GM12878 (cell line): ENCODE measurements around the gene OR8B2. TPM values are rescaled to one million over a fixed set of nuclear protein-coding genes. Genes with fewer than 3 reads are reported as not detected.

ENCODE experiments used
- ATAC-seq: fragments of 200-7000 bp; cut with Tn5 transposase; 3 replicates; pipeline ENCODE4 v1.9.1; 2020; ENCODE audit warnings: mild to moderate bottlenecking, moderate library complexity
- BruUV-seq: library from RNA; stranded (reverse); fragments of 400-500 nt; replicated peaks from 2 replicates; lab custom pipeline; 2021; lab: Mats Ljungman, UMichigan
- CTCF ChIA-PET: fragments of 300-600 bp; sonication (Branson Sonifier 250); formaldehyde crosslinking; extraction: SDS; loops from one replicate; lab custom pipeline; 2021; ENCODE audit warnings: inconsistent platforms; lab: Yijun Ruan, JAX
- POLR2A ChIA-PET: fragments of 350-600 bp; formaldehyde crosslinking; extraction: SDS; loops from one replicate; lab custom pipeline; 2021; ENCODE audit warnings: inconsistent platforms; lab: Charles Lee
- RAD21 ChIA-PET: fragments of 300-600 bp; sonication (Branson Sonifier 250); formaldehyde crosslinking; loops from one replicate; lab custom pipeline; 2023; ENCODE audit warnings: antibody characterized with exemption; ENCODE audit not compliant: unreplicated experiment; lab: Charles Lee
- SMC1A ChIA-PET: fragments of 300-600 bp; sonication (Branson Sonifier 250); formaldehyde crosslinking; loops from one replicate; lab custom pipeline; 2023; ENCODE audit not compliant: unreplicated experiment, uncharacterized antibody; lab: Charles Lee
- DNase-seq: peaks from one replicate; pipeline ENCODE4 v3.0.0-alpha.2; 2011; ENCODE audit warnings: low read depth, low spot score
- FAIRE-seq: peaks from 3 replicates; lab custom pipeline; 2011; peaks lifted over from hg19 to GRCh38; lab: Jason Lieb, UNC
- H2AFZ ChIP-seq: 2 replicates; pipeline ENCODE4 v1.6.0; 2011; ENCODE audit warnings: low read depth, low read length, control low read depth; ENCODE audit not compliant: control insufficient read depth
- H3K27ac ChIP-seq: 2 replicates; pipeline ENCODE4 v1.5.1; 2011; ENCODE audit warnings: control low read depth; ENCODE audit not compliant: control insufficient read depth, insufficient read depth
- H3K27me3 ChIP-seq, 2 experiments: replicated peaks in 1 of 2; 2 replicates each; pipeline versions ENCODE4 v1.6.0 to v1.6.1; 2011; ENCODE audit warnings: low read length in 1 of 2; ENCODE audit not compliant: control insufficient read depth in 2 of 2, insufficient read depth in 2 of 2
- H3K36me3 ChIP-seq, 2 experiments: 2 replicates each; pipeline ENCODE4 v1.5.1; 2011; ENCODE audit warnings: low read length in 1 of 2; ENCODE audit not compliant: control insufficient read depth in 2 of 2, insufficient read depth in 2 of 2
- H3K4me1 ChIP-seq: 2 replicates; pipeline ENCODE4 v1.6.1; 2011; ENCODE audit warnings: mild to moderate bottlenecking, low read length, moderate library complexity, mixed read lengths; ENCODE audit not compliant: control insufficient read depth, insufficient read depth
- H3K4me2 ChIP-seq: 2 replicates; pipeline ENCODE4 v1.6.0; 2011; ENCODE audit warnings: control low read depth; ENCODE audit not compliant: control insufficient read depth, insufficient read depth
- H3K4me3 ChIP-seq: fragments of 200-600 bp; sonication (generic); 2 replicates; pipeline ENCODE4 v1.5.1; 2016
- H3K79me2 ChIP-seq: 2 replicates; pipeline ENCODE4 v1.6.0; 2011; ENCODE audit warnings: low read length; ENCODE audit not compliant: control insufficient read depth, insufficient read depth
- H3K9ac ChIP-seq: 2 replicates; pipeline ENCODE4 v1.8.0; 2011; ENCODE audit warnings: low read length, control low read depth, mixed read lengths; ENCODE audit not compliant: control insufficient read depth, insufficient read depth
- H3K9me3 ChIP-seq: replicated peaks from 3 replicates; pipeline ENCODE4 v1.5.1; 2011; ENCODE audit warnings: mild to moderate bottlenecking, low read length; ENCODE audit not compliant: control insufficient read depth, insufficient read depth
- H4K20me1 ChIP-seq: 2 replicates; pipeline ENCODE4 v1.6.0; 2011; ENCODE audit not compliant: control insufficient read depth, insufficient read depth
- CBX5 ChIP-seq: sonication (generic); IDR thresholded peaks from 2 replicates; pipeline ENCODE4 v1.6.1; 2016; ENCODE audit warnings: low read depth, moderate library complexity, mild to moderate bottlenecking, inconsistent platforms
- DPF2 ChIP-seq: fragments of 450-650 bp; IDR thresholded peaks from 2 replicates; pipeline ENCODE4 v1.6.1; 2017; ENCODE audit warnings: mild to moderate bottlenecking
- ELK1 ChIP-seq: IDR thresholded peaks from 2 replicates; pipeline ENCODE4 v1.6.1; 2012; ENCODE audit warnings: low read depth, low read length, improper control_type of control experiment
- ESRRA ChIP-seq: IDR thresholded peaks from 2 replicates; pipeline ENCODE4 v1.6.1; 2012; ENCODE audit warnings: mild to moderate bottlenecking, low read length, improper control_type of control experiment
- JUNB ChIP-seq: IDR thresholded peaks from 2 replicates; pipeline ENCODE4 v1.6.1; 2016; ENCODE audit warnings: antibody characterized with exemption, mild to moderate bottlenecking
- MYC ChIP-seq: IDR thresholded peaks from 2 replicates; pipeline ENCODE4 v1.6.1; 2011; ENCODE audit warnings: mild to moderate bottlenecking, low read length, moderate library complexity, inconsistent platforms; ENCODE audit not compliant: insufficient read depth, insufficient replicate concordance, insufficient read length, severe bottlenecking
- PAX8 ChIP-seq: fragments of 450-650 bp; IDR thresholded peaks from 2 replicates; pipeline ENCODE4 v1.6.1; 2017; ENCODE audit warnings: mild to moderate bottlenecking, moderate library complexity
- RAD21 ChIP-seq: IDR thresholded peaks from 2 replicates; pipeline ENCODE4 v1.6.1; 2011; ENCODE audit warnings: mild to moderate bottlenecking, low read depth, low read length, moderate library complexity; ENCODE audit not compliant: insufficient read depth
- RELA ChIP-seq: fragments of 450-650 bp; IDR thresholded peaks from 2 replicates; pipeline ENCODE4 v1.8.0; 2014; ENCODE audit warnings: borderline replicate concordance; ENCODE audit not compliant: partially characterized antibody
- REST ChIP-seq: IDR thresholded peaks from 2 replicates; pipeline ENCODE4 v1.6.1; 2012; ENCODE audit warnings: mild to moderate bottlenecking, low read depth, low read length
- SMC3 ChIP-seq: IDR thresholded peaks from 2 replicates; pipeline ENCODE4 v1.6.1; 2011; ENCODE audit warnings: low read length, improper control_type of control experiment, borderline replicate concordance
- TBL1XR1 ChIP-seq: IDR thresholded peaks from 2 replicates; pipeline ENCODE4 v1.6.1; 2012; ENCODE audit warnings: low read depth, low read length, improper control_type of control experiment
- YY1 ChIP-seq: IDR thresholded peaks from 2 replicates; pipeline ENCODE4 v1.6.1; 2011; ENCODE audit warnings: low read depth, mild to moderate bottlenecking, low read length
- WGBS: methylation state at CpG from one replicate; pipeline ENCODE4 v1.1.6; 2016; ENCODE audit warnings: low lambda C conversion rate; ENCODE audit not compliant: insufficient replicate concordance, insufficient coverage; ENCODE audit errors: missing lambda C conversion rate; 5-methylcytosine and 5-hydroxymethylcytosine counted together
- in situ Hi-C: fragments of 300-500 bp; cut with MboI; formaldehyde crosslinking; loops from 9 replicates; pipeline ENCODE4 v1.14.3; 2018; ENCODE audit warnings: mixed read lengths
- intact Hi-C: fragments of 100-400 bp; cut with micrococcal nuclease; formaldehyde crosslinking; loops from one replicate; pipeline ENCODE4 v1.14.2; 2022; ENCODE audit not compliant: unreplicated experiment
- polyA plus RNA-seq, 11 experiments: library from polyadenylated mRNA; depleted of rRNA in 4 of 11; unstranded in 6 of 11; stranded (reverse) in 5 of 11; fragments of >200 nt; fragmentation: Nextera tagmentation in 4 of 11; fragmentation: Illumina TruSeq in 1 of 11; extraction: Ambion mirVana in 4 of 11; extraction: Trizol in 1 of 11; gene quantifications; 1 replicate in 1 of 11; 2 replicates in 10 of 11; pipeline versions ENCODE4 v1.2.1 to v1.2.3, GENCODE V29; 2011 to 2016; ENCODE audit warnings: inconsistent platforms in 2 of 11, missing spikeins in 2 of 11, low read depth in 1 of 11
- total RNA-seq, 4 experiments: library from RNA; depleted of rRNA in 3 of 4; stranded (reverse); fragments of >200 nt in 3 of 4; fragmentation: Illumina TruSeq in 1 of 4; extraction: Trizol in 1 of 4; gene quantifications; 2 replicates each; pipeline versions ENCODE4 v1.2.1 to v1.2.3, GENCODE V29; 2013 to 2021
- TF ChIP-seq, protein P1 (sequence below), 3 experiments: IDR thresholded peaks in 2 of 3; conservative IDR thresholded peaks in 1 of 3; 2 replicates each; pipeline ENCODE4 v1.5.1; 2011; ENCODE audit warnings: low read depth in 3 of 3, low read length in 3 of 3, mild to moderate bottlenecking in 3 of 3, control low read depth in 2 of 3, moderate library complexity in 2 of 3, inconsistent platforms in 1 of 3, mixed read lengths in 1 of 3; ENCODE audit not compliant: control insufficient read depth in 2 of 3, insufficient read depth in 1 of 3; ENCODE audit errors: extremely low read depth in 1 of 3

Gene OR8B2
- total and polyA plus RNA-seq, 10 of the 15 experiments (the other 5 are each of a cell fraction or from before 2014, with no cell fraction given): not detected

DNA sequence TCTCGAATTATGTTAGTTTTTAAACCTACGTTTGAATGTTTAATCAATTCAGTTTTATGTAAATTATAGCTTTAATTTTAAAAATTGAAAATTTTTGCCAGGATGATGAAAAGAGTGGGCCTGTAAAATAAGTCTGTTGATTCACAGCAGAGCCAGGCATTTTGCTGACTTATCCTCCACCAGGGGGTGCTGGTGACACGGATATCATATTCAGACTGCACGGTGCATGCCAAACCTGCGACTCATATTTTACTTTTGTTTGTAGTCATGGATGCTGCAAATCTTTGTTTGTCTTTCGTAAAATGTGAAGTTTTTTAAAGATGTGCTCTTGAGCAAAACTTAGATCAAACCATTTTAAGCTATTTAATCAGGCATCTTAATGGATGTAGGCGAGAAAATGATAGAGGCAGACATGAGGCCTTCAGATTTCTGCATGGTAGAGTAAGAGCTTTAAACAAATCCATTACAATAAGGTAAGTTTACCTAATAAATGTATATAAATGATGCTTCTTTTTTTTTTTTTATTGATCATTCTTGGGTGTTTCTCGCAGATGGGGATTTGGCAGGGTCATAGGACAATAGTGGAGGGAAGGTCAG lies 18.1 kb upstream of the OR8B2 start:
- Histone ChIP-seq H3K9ac (no peak overlapping the region), H3K27me3 (0 out of 4 replicates have a peak, but pooled peaks cover 0 to 2% of the 10 kb centered on the region in 2 experiments), H3K79me2 (no peaks in the 10 kb centered on the region), H3K4me3 (no peak overlapping the region), H3K36me3 (no peaks in the 10 kb centered on the region), H3K4me2 (no peak overlapping the region), H3K9me3 (no peaks in the 10 kb centered on the region), H4K20me1 (no peaks in the 10 kb centered on the region), H3K27ac (no peak overlapping the region), H3K4me1 (no peaks in the 10 kb centered on the region), H2AFZ (no peak overlapping the region)
- WGBS: 21% methylated on average over 8 of the region's 8 CpGs
- ChIA-PET RAD21 (interaction anchor here (0.6 kb wide), 1 partner anchor 627 kb away, joined by 3 read pairs; no protein-coding TSS in a partner anchor), SMC1A (interaction anchor here (1.1 to 1.6 kb wide), 6 partner anchors 27 to 446 kb away, joined by 3 to 6 read pairs (median 3); no protein-coding TSS in a partner anchor), POLR2A (no interaction called here), CTCF (interaction anchor here (0.7 to 2.4 kb wide), 26 partner anchors 9 to 598 kb away, joined by 3 to 18 read pairs (median 4); partner anchors contain the start of genes OR8B4 and TBRG1)
- ATAC-seq: peak; percentile 96
- intact Hi-C loops: loop anchor here (1.0 to 5.0 kb wide), 2 partner anchors 331 to 465 kb away; partner anchors contain the start of gene ROBO3
- DNase-seq: no peak
- no TSS peak for BruUV-seq
- peak; percentile 71 for FAIRE-seq
- in situ Hi-C loops: loop anchor here (25.0 kb wide), 1 partner anchor 435 kb away; no protein-coding TSS in a partner anchor
- no peak for TF ChIP-seq PAX8
- TF ChIP-seq YY1: 0 out of 2 replicates have a peak, but pooled peaks have one; percentile 33
- TF ChIP-seq CBX5: no peak
- no peak for TF ChIP-seq ELK1
- TF ChIP-seq ESRRA: no peak
- TF ChIP-seq RELA: no peak
- TF ChIP-seq, protein P1, sequence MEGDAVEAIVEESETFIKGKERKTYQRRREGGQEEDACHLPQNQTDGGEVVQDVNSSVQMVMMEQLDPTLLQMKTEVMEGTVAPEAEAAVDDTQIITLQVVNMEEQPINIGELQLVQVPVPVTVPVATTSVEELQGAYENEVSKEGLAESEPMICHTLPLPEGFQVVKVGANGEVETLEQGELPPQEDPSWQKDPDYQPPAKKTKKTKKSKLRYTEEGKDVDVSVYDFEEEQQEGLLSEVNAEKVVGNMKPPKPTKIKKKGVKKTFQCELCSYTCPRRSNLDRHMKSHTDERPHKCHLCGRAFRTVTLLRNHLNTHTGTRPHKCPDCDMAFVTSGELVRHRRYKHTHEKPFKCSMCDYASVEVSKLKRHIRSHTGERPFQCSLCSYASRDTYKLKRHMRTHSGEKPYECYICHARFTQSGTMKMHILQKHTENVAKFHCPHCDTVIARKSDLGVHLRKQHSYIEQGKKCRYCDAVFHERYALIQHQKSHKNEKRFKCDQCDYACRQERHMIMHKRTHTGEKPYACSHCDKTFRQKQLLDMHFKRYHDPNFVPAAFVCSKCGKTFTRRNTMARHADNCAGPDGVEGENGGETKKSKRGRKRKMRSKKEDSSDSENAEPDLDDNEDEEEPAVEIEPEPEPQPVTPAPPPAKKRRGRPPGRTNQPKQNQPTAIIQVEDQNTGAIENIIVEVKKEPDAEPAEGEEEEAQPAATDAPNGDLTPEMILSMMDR (IDR thresholded peaks at IDR 0.05 in 2 of 3, conservative IDR thresholded peaks at IDR 0.05 in 1 of 3; ENCODE audit: control insufficient read depth in 2 of 3, extremely low read depth in 1 of 3, insufficient read depth in 1 of 3, low read depth in 3 of 3, low read length in 3 of 3): peak; percentile 72 to 85 (median 77)
- TF ChIP-seq DPF2: no peak
- peak; percentile 13; the same call in 1 of the 2 replicates for TF ChIP-seq JUNB
- TF ChIP-seq TBL1XR1: no peak
- no peak for TF ChIP-seq REST
- peak; percentile 37; the same call in 1 of the 2 replicates for TF ChIP-seq SMC3
- no peak for TF ChIP-seq MYC
- peak; percentile 48 for TF ChIP-seq RAD21
